Spinal cord (tissue), 10 donors: ENCODE results near the gene HES4. TPM values are rescaled to one million over a fixed set of nuclear protein-coding genes. Genes with fewer than 3 reads are reported as not detected.

ENCODE experiments used
- DNase-seq, 6 donors: peaks; one replicate each; pipeline versions ENCODE4 v3.0.0 to v3.0.0-alpha.2; 2013 to 2015; ENCODE audit warnings: low spot score in 6 of 6, low read depth in 4 of 6
- H3K27ac ChIP-seq: one replicate; pipeline ENCODE4 v1.5.1; 2013; ENCODE audit warnings: low read depth, low read length, control low read depth
- H3K27me3 ChIP-seq: one replicate; pipeline ENCODE4 v1.6.1; 2013; ENCODE audit warnings: low read length; ENCODE audit not compliant: control insufficient read depth, insufficient read depth
- H3K36me3 ChIP-seq: one replicate; pipeline ENCODE4 v1.6.1; 2013; ENCODE audit warnings: low read length; ENCODE audit not compliant: control insufficient read depth, insufficient read depth
- H3K4me1 ChIP-seq: one replicate; pipeline ENCODE4 v1.6.1; 2013; ENCODE audit warnings: low read length; ENCODE audit not compliant: control insufficient read depth, insufficient read depth
- H3K4me3 ChIP-seq: one replicate; pipeline ENCODE4 v1.5.1; 2013; ENCODE audit warnings: low read depth, low read length, control low read depth
- H3K9me3 ChIP-seq: one replicate; pipeline ENCODE4 v1.6.1; 2013; ENCODE audit warnings: low read length; ENCODE audit not compliant: control insufficient read depth, insufficient read depth
- WGBS: methylation state at CpG from one replicate; pipeline ENCODE4 v1.1.5; 2013; ENCODE audit warnings: missing lambda C conversion rate; ENCODE audit not compliant: insufficient coverage; 5-methylcytosine and 5-hydroxymethylcytosine counted together
- polyA plus RNA-seq, 2 donors: library from polyadenylated mRNA; unstranded; fragments of 120-200 nt; gene quantifications; one replicate each; pipeline ENCODE4 v1.2.1, GENCODE V29; 2013; ENCODE audit not compliant: insufficient read length in 2 of 2
- total RNA-seq, 2 donors: library from RNA; depleted of rRNA in 1 of 2; stranded (reverse); fragments of 120-200 nt in 1 of 2; fragments of >200 nt in 1 of 2; gene quantifications; one replicate each; pipeline versions ENCODE4 v1.2.3 to v1.2.4, GENCODE V29; 2013 to 2014
- donor health status: healthy.

The HES4 gene
- total and polyA plus RNA-seq, 4 donors, result 12.3 to 77.1 (median 73.2) TPM

DNA sequence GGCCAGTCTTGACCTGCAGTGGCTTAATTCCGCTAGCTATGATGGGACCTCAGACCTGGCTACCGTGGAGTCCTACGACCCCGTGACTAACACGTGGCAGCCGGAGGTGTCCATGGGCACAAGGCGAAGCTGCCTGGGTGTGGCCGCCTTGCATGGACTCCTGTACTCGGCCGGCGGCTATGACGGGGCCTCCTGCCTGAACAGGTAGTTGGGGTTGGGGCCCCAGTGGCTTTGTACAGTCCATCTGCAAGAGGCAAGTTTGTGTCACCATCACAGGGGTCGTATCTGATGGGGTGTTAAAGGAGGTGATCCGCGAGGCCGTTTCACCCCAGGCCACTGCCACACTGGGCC, 36.6 kb downstream of the HES4 start:
- H3K36me3 ChIP-seq, result peaks cover 54% of the 10 kb centered on the region
- peaks cover 35% of the 10 kb centered on the region for H3K4me1 ChIP-seq
- no peak for DNase-seq
- peaks cover 31% of the 10 kb centered on the region for H3K27me3 ChIP-seq
- 89% methylated on average over 12 of the region's 16 CpGs for WGBS
- H3K27ac ChIP-seq, result no peak overlapping the region
- H3K9me3 ChIP-seq, result no peaks in the 10 kb centered on the region
- no peak overlapping the region for H3K4me3 ChIP-seq

DNA sequence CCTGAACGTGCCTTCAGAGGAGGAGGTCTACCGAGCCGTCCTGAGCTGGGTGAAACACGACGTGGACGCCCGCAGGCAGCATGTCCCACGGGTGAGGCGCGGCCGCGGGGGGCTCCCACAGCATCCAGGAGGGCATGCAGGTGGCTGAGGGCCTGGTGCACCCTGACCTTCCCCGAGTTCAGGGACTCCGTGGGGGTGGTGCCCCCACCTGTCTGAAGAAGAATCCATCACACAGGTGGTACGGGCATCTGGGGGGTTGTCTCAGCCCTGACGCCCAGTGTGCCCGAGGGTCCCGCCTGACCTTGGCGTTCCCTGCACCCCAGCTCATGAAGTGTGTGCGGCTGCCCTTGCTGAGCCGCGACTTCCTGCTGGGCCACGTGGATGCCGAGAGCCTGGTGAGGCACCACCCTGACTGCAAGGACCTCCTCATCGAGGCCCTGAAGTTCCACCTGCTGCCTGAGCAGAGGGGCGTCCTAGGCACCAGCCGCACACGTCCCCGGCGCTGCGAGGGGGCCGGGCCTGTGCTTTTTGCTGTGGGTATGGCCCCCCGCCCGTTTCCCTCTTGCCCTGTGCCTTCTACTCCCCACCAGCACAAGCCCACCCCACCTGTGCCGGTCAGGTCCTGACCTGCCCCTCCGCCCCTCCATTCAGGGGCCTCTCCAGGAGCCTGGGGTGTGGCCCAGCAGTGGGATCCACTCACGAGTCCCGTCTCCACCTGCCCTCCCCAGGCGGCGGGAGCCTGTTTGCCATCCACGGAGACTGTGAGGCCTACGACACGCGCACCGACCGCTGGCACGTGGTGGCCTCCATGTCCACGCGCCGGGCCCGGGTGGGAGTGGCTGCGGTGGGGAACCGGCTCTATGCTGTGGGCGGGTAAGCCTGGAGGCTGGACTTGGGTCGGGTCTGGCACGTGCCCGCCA, 37.3 kb downstream of the HES4 start:
- WGBS, result 92% methylated on average over 52 of the region's 57 CpGs
- H3K4me3 ChIP-seq, result no peak overlapping the region
- no peak for DNase-seq
- no peaks in the 10 kb centered on the region for H3K9me3 ChIP-seq
- H3K27me3 ChIP-seq, result peaks cover 25% of the 10 kb centered on the region
- peaks cover 41% of the 10 kb centered on the region for H3K4me1 ChIP-seq
- peaks cover 54% of the 10 kb centered on the region for H3K36me3 ChIP-seq
- H3K27ac ChIP-seq, result no peak overlapping the region

DNA sequence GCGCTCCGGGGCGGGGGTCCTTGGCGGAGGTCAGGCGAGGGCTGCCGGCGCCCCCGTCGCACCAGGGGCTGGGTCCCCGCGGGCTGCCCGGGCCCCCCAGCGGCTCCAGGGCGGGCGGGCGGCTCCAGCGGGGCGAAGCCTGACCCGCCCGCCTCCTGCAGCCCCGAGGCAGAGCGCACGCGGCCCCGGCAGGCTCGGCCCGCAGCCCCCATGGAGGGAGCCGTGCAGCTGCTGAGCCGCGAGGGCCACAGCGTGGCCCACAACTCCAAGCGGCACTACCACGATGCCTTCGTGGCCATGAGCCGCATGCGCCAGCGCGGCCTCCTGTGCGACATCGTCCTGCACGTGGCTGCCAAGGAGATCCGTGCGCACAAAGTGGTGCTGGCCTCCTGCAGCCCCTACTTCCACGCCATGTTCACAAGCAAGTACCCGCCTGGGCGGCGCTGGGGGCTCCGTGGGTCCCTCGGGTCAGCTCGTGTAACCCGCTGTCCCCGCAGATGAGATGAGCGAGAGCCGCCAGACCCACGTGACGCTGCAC, 38.7 kb downstream of the HES4 start:
- H3K27ac ChIP-seq, result no peak overlapping the region
- peaks cover 63% of the 10 kb centered on the region for H3K36me3 ChIP-seq
- DNase-seq, result peak in 1 of 6 donors; percentile 57
- WGBS, result 22% methylated on average over 56 of the region's 56 CpGs
- H3K27me3 ChIP-seq, result peaks cover 11% of the 10 kb centered on the region
- peaks cover 37% of the 10 kb centered on the region for H3K4me1 ChIP-seq
- peak overlapping the region; percentile 26 for H3K4me3 ChIP-seq
- no peaks in the 10 kb centered on the region for H3K9me3 ChIP-seq

DNA sequence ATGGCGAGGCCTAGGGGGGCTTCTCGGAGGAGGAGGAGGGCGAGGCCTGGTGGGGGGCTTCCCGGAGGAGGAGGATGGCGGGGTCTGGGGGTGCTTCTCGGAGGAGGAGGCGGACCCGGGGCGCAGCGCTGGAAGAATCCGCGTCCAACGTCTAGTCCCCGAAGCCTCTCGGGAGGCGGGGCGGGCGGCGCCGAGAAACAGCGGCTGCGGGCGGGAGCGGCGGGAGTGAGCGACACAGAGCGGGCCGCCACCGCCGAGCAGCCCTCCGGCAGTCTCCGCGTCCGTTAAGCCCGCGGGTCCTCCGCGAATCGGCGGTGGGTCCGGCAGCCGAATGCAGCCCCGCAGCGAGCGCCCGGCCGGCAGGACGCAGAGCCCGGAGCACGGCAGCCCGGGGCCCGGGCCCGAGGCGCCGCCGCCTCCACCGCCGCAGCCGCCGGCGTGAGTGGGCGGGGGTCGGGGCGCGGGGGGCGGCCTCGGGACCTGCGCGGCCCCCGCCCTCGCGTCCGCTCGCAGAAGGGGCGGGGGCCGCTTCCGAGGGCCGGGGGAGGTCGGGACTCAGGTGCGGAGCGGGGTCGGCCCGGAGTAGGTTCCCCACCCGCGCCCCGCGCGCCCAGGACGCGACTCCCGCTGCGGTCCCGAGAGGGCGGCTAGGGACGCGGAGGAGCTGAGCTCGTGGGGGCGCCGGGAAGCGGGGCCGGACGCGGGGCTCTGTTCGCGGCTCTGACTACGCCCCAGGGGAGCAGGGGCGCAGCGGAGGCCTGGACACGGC, 39.4 kb downstream of the HES4 start, which contains the start of gene KLHL17:
KLHL17 (plus strand) TSS at position 222 of the 769 bp plus-strand sequence; CDS start at position 332, 110 bp downstream.
- DNase-seq, result peak in 2 of 6 donors; percentile 81 to 87
- Histone ChIP-seq H3K4me3 (peak within 1 kb of the TSS; percentile 26), H3K9me3 (no peaks in the 10 kb centered on the region), H3K27ac (no peak within 1 kb of the TSS), H3K27me3 (peaks cover 4% of the 10 kb centered on the region), H3K4me1 (peaks cover 35% of the 10 kb centered on the region), H3K36me3 (peaks cover 63% of the 10 kb centered on the region)
- under 1% methylated on average over 109 of the region's 109 CpGs for WGBS

- Histone ChIP-seq H3K4me1 (peaks cover 35% of the 10 kb centered on the region), H3K27ac (no peak overlapping the region)
- 29% methylated on average over 53 of the region's 57 CpGs for WGBS
Measured at GRCh38 chr1:959731-960362, 40.0 kb downstream of the HES4 start.

DNA sequence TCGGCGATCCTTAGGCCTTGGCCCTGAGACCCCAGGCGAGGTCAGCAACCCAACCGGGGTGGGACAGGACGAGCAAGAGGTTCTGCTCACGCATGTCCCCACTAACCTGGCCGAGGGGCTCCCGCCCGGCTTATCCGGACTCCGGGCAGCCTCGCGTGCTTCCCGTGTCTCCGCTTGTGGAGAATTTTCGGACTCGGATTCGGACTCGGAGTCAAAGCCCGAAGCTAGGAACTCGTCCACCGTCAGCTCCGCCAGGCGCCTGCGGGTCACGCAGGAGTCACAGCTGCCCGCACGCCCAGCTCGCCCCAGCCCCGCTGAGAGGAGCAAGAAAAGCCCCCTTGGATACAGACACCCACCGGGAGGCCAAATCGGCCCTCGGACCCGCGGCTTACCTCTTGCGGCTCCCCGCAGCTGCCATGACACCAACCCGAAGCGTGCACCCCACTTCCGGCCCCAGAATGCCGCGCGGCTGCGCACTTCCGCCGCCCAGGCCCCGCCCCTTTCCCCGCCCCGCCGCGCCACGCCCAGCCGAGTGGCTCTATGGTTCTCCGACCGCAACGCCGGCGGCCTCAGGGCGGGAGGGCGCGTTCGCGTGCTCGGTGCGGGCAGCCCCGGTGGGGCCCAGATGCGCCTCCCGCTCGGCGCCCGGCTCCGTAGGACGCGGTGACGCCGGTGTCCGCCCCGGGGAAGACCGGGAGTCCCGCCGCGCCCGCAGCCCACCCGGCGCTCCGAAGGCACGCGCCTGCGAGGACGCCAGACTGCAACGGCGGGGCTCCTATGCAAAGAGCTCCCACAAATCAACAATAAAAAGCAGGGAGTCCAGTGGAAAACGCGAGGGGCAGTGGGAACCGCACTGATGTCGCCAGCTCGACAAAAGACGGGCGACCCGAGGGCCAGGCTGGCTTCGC, 40.8 kb downstream of the HES4 start, which contains the start of gene NOC2L:
NOC2L (minus strand) TSS at position 434 of the 908 bp plus-strand sequence; CDS start at position 418, 16 bp downstream.
- peak; percentile 43 to 96 (median 84) for DNase-seq
- peak within 1 kb of the TSS; percentile 82 for H3K4me3 ChIP-seq
- H3K36me3 ChIP-seq, result peaks cover 65% of the 10 kb centered on the region
- no peaks in the 10 kb centered on the region for H3K27me3 ChIP-seq
- no peak within 1 kb of the TSS for H3K27ac ChIP-seq
- peaks cover 35% of the 10 kb centered on the region for H3K4me1 ChIP-seq
- H3K9me3 ChIP-seq, result no peaks in the 10 kb centered on the region
- WGBS, result 5% methylated on average over 88 of the region's 101 CpGs

More at GRCh38 chr1:959731-960362, 40.0 kb downstream of the HES4 start:
- peak overlapping the region; percentile 26 for H3K4me3 ChIP-seq
- no peaks in the 10 kb centered on the region for H3K27me3 ChIP-seq
- no peak for DNase-seq
- H3K9me3 ChIP-seq, result no peaks in the 10 kb centered on the region
- H3K36me3 ChIP-seq, result peaks cover 63% of the 10 kb centered on the region

DNA sequence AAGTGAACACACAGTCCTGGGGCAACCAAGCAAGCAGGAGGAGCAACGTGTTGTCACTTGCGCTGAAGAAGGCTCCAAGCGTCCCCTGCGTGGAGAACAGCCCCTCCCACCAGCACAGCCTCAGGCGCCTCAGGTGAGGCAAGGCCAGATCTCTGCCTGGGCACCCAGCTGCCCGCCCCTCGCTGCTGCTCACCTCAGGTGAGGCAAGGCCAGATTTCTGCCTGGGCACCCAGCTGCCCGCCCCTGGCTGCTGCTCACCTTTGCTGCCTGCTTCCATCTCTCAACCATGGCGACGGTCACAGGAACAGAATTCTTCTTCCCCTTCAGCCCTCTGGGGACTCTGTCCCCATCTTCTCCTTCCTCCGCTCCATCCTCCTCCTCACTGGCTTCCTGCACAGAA, 43.3 kb downstream of the HES4 start:
- no peaks in the 10 kb centered on the region for H3K27me3 ChIP-seq
- peaks cover 33% of the 10 kb centered on the region for H3K4me1 ChIP-seq
- DNase-seq, result no peak
- WGBS, result 96% methylated on average over 9 of the region's 11 CpGs
- H3K9me3 ChIP-seq, result no peaks in the 10 kb centered on the region
- no peak overlapping the region for H3K27ac ChIP-seq
- H3K4me3 ChIP-seq, result no peak overlapping the region
- H3K36me3 ChIP-seq, result peaks cover 65% of the 10 kb centered on the region

GRCh38 chr1:955474-955873, 44.4 kb downstream of the HES4 start:
- 95% methylated on average over 6 of the region's 6 CpGs for WGBS
- H3K36me3 ChIP-seq, result peaks cover 72% of the 10 kb centered on the region
- peaks cover 28% of the 10 kb centered on the region for H3K4me1 ChIP-seq
- no peaks in the 10 kb centered on the region for H3K27me3 ChIP-seq
- DNase-seq, result no peak
- H3K4me3 ChIP-seq, result no peak overlapping the region
- no peak overlapping the region for H3K27ac ChIP-seq
- H3K9me3 ChIP-seq, result no peaks in the 10 kb centered on the region
